MM.1S (cell line): ENCODE results near the gene PRKCE.

ENCODE experiments used
- DNase-seq: peaks from one replicate; pipeline ENCODE4 v3.0.0-alpha.2; 2015
- H2AFZ ChIP-seq: fragments of 300-600 bp; sonication (generic); 2 replicates; pipeline ENCODE4 v1.6.0; 2016; ENCODE audit warnings: antibody characterized with exemption, low read length
- H3F3A ChIP-seq: fragments of 300-600 bp; sonication (generic); 2 replicates; pipeline ENCODE4 v1.6.1; 2016; ENCODE audit warnings: mild to moderate bottlenecking, antibody characterized with exemption, low read length, moderate library complexity, mixed read lengths; ENCODE audit not compliant: insufficient read depth
- H3K27ac ChIP-seq: fragments of 300-600 bp; sonication (generic); 2 replicates; pipeline ENCODE4 v1.5.1; 2016; ENCODE audit warnings: mild to moderate bottlenecking, low read length
- H3K27me3 ChIP-seq: fragments of 300-600 bp; sonication (generic); replicated peaks from 2 replicates; pipeline ENCODE4 v1.6.0; 2016; ENCODE audit warnings: low read length; ENCODE audit not compliant: insufficient read depth
- H3K36me3 ChIP-seq: fragments of 300-600 bp; sonication (generic); replicated peaks from 2 replicates; pipeline ENCODE4 v1.6.1; 2016; ENCODE audit warnings: mild to moderate bottlenecking, low read length, mixed read lengths; ENCODE audit not compliant: insufficient read depth
- H3K4me1 ChIP-seq: fragments of 300-600 bp; sonication (generic); 2 replicates; pipeline ENCODE4 v1.6.1; 2016; ENCODE audit warnings: low read length, mixed read lengths
- H3K4me2 ChIP-seq: fragments of 300-600 bp; sonication (generic); 2 replicates; pipeline ENCODE4 v1.6.0; 2016; ENCODE audit warnings: low read depth, low read length
- H3K4me3 ChIP-seq: fragments of 300-600 bp; sonication (generic); 2 replicates; pipeline ENCODE4 v1.5.1; 2016; ENCODE audit warnings: low read length, mixed read lengths
- H3K79me2 ChIP-seq: fragments of 300-600 bp; sonication (generic); 2 replicates; pipeline ENCODE4 v1.6.1; 2016; ENCODE audit warnings: mixed run types, low read length, mixed read lengths
- H3K9ac ChIP-seq: fragments of 300-600 bp; sonication (generic); 2 replicates; pipeline ENCODE4 v1.6.1; 2016; ENCODE audit warnings: low read length, mixed read lengths
- H3K9me2 ChIP-seq: fragments of 300-600 bp; sonication (generic); replicated peaks from 2 replicates; pipeline ENCODE4 v1.6.1; 2016; ENCODE audit warnings: mild to moderate bottlenecking, low read length, mixed read lengths; ENCODE audit not compliant: insufficient read depth
- H3K9me3 ChIP-seq: fragments of 300-600 bp; sonication (generic); replicated peaks from 2 replicates; pipeline ENCODE4 v1.6.1; 2016; ENCODE audit warnings: mild to moderate bottlenecking, low read length, mixed read lengths; ENCODE audit not compliant: insufficient read depth
- H4K20me1 ChIP-seq: fragments of 300-600 bp; sonication (generic); 2 replicates; pipeline ENCODE4 v1.6.1; 2016; ENCODE audit warnings: mild to moderate bottlenecking, low read length, moderate library complexity, mixed read lengths; ENCODE audit not compliant: insufficient read depth
- EZH2 ChIP-seq: fragments of 300-600 bp; sonication (generic); optimal IDR thresholded peaks from 2 replicates; pipeline ENCODE3; 2017; ENCODE audit warnings: low read depth, mild to moderate bottlenecking, antibody characterized with exemption, low read length, mixed read lengths
- EZH2phosphoT487 ChIP-seq: fragments of 300-600 bp; sonication (generic); IDR thresholded peaks from 2 replicates; pipeline ENCODE4 v1.6.1; 2018; ENCODE audit warnings: antibody characterized with exemption, low read length
- TF ChIP-seq, protein P1 (sequence below): fragments of 300-600 bp; sonication (generic); IDR thresholded peaks from 2 replicates; pipeline ENCODE4 v1.5.1; 2016; ENCODE audit warnings: antibody characterized with exemption, low read length, mixed read lengths

The PRKCE gene

GRCh38 chr2:45734336-45734735 is 82.9 kb downstream of the PRKCE start:
- Histone ChIP-seq H3K27me3 (no peaks in the 10 kb centered on the region), H3K9me3 (no peaks in the 10 kb centered on the region), H4K20me1 (no peaks in the 10 kb centered on the region), H3K79me2 (no peaks in the 10 kb centered on the region), H3K36me3 (no peaks in the 10 kb centered on the region), H3K9me2 (no peaks in the 10 kb centered on the region), H3K4me2 (no peak overlapping the region), H2AFZ (no peak overlapping the region), H3K4me3 (no peak overlapping the region), H3K27ac (no peak overlapping the region), H3F3A (no peaks in the 10 kb centered on the region), H3K4me1 (peaks cover 7% of the 10 kb centered on the region), H3K9ac (no peak overlapping the region)
- TF ChIP-seq EZH2 (no peak), EZH2phosphoT487 (no peak)
- TF ChIP-seq, protein P1, sequence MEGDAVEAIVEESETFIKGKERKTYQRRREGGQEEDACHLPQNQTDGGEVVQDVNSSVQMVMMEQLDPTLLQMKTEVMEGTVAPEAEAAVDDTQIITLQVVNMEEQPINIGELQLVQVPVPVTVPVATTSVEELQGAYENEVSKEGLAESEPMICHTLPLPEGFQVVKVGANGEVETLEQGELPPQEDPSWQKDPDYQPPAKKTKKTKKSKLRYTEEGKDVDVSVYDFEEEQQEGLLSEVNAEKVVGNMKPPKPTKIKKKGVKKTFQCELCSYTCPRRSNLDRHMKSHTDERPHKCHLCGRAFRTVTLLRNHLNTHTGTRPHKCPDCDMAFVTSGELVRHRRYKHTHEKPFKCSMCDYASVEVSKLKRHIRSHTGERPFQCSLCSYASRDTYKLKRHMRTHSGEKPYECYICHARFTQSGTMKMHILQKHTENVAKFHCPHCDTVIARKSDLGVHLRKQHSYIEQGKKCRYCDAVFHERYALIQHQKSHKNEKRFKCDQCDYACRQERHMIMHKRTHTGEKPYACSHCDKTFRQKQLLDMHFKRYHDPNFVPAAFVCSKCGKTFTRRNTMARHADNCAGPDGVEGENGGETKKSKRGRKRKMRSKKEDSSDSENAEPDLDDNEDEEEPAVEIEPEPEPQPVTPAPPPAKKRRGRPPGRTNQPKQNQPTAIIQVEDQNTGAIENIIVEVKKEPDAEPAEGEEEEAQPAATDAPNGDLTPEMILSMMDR: no peak
- no peak for DNase-seq

DNA sequence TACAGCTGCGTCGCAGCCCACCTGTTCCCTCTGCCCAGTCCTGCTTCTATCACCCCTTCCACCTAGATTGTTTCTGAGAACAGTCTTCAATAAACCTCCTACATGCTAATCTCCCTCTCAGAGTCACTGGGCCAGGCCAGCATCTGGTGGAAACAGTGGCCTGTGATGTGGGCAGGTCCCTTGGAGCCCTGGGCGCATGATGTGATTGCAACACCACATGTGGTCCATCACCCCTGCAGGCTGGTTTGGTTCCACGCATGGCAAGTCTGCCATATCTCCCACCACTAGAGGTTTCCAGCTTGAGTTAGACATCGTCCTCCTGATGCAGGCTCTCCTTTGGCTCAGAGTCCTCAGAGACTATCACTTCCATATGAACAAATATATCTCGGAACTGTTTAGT is 83.5 kb downstream of the PRKCE start:
- H3K27me3 ChIP-seq: no peaks in the 10 kb centered on the region
- DNase-seq: no peak
- no peak for TF ChIP-seq EZH2phosphoT487
- TF ChIP-seq EZH2: no peak
- TF ChIP-seq, protein P1: no peak
- H3K9me2 ChIP-seq: no peaks in the 10 kb centered on the region
- H3K27ac ChIP-seq: no peak overlapping the region
- H4K20me1 ChIP-seq: no peaks in the 10 kb centered on the region
- H3F3A ChIP-seq: no peaks in the 10 kb centered on the region
- no peak overlapping the region for H3K4me3 ChIP-seq
- H3K4me1 ChIP-seq: peaks cover 7% of the 10 kb centered on the region
- H2AFZ ChIP-seq: no peak overlapping the region
- H3K4me2 ChIP-seq: no peak overlapping the region
- H3K36me3 ChIP-seq: no peaks in the 10 kb centered on the region
- H3K9me3 ChIP-seq: no peaks in the 10 kb centered on the region
- no peak overlapping the region for H3K9ac ChIP-seq
- H3K79me2 ChIP-seq: no peaks in the 10 kb centered on the region

GRCh38 chr2:45736757-45737704 is 85.6 kb downstream of the PRKCE start:
- H3F3A ChIP-seq: no peaks in the 10 kb centered on the region
- no peak overlapping the region for H2AFZ ChIP-seq
- no peaks in the 10 kb centered on the region for H3K79me2 ChIP-seq
- H3K27me3 ChIP-seq: no peaks in the 10 kb centered on the region
- H4K20me1 ChIP-seq: no peaks in the 10 kb centered on the region
- H3K4me3 ChIP-seq: no peak overlapping the region
- H3K9me3 ChIP-seq: no peaks in the 10 kb centered on the region
- no peak overlapping the region for H3K27ac ChIP-seq
- H3K36me3 ChIP-seq: no peaks in the 10 kb centered on the region
- no peak overlapping the region for H3K9ac ChIP-seq
- DNase-seq: no peak
- TF ChIP-seq EZH2: no peak
- TF ChIP-seq, protein P1: no peak
- no peaks in the 10 kb centered on the region for H3K4me1 ChIP-seq
- H3K4me2 ChIP-seq: no peak overlapping the region
- H3K9me2 ChIP-seq: no peaks in the 10 kb centered on the region
